GM18502 (cell line): ENCODE results near the gene TMPRSS15.
"Not testable (repeated sequence)": the region's sequence is repeated elsewhere in the genome, so short reads cannot be mapped to it uniquely, and the experiment has no call there.

Experiments
- ATAC-seq: cut with Tn5 transposase; IDR thresholded peaks from one replicate; pipeline ENCODE4 v1.9.1; 2021; ENCODE audit warnings: mild to moderate bottlenecking; ENCODE audit not compliant: unreplicated experiment, poor library complexity

Gene TMPRSS15

GRCh38 chr21:18403735-18404450 is at the start of gene TMPRSS15:
TMPRSS15 (minus strand) TSS chr21:18403785; CDS start chr21:18403622, 163 bp downstream.
- ATAC-seq: no peak

GRCh38 chr21:18451670-18452069 is 48.1 kb upstream of the TMPRSS15 start:
- ATAC-seq: no peak

- ATAC-seq: no peak
These were observed 46.3 kb upstream of the TMPRSS15 start for GRCh38 chr21:18449605-18450550.

- ATAC-seq: no peak
These were observed 40.1 kb upstream of the TMPRSS15 start for GRCh38 chr21:18443701-18444100.

- no peak for ATAC-seq
These were observed 39.5 kb upstream of the TMPRSS15 start for GRCh38 chr21:18443085-18443484.

- no peak for ATAC-seq
These were observed 26.8 kb upstream of the TMPRSS15 start for GRCh38 chr21:18430341-18430740.

- ATAC-seq: no peak
These were observed 20.7 kb upstream of the TMPRSS15 start for GRCh38 chr21:18424276-18424675.

- ATAC-seq: no peak
These were observed 13.7 kb upstream of the TMPRSS15 start for GRCh38 chr21:18417141-18417790.

GRCh38 chr21:18411565-18411964 is 8.0 kb upstream of the TMPRSS15 start:
- no peak for ATAC-seq

GRCh38 chr21:18409579-18409978 is 6.0 kb upstream of the TMPRSS15 start:
- no peak for ATAC-seq

- no peak for ATAC-seq
These were observed 4.7 kb downstream of the TMPRSS15 start for GRCh38 chr21:18398843-18399242.

- no peak for ATAC-seq
These were observed 15.6 kb downstream of the TMPRSS15 start for GRCh38 chr21:18387994-18388393.

GRCh38 chr21:18384771-18385170 is 18.8 kb downstream of the TMPRSS15 start:
- ATAC-seq: no peak

- not testable (repeated sequence) for ATAC-seq
These were observed 20.5 kb downstream of the TMPRSS15 start for GRCh38 chr21:18382934-18383619.

- ATAC-seq: no peak
These were observed 21.4 kb downstream of the TMPRSS15 start for GRCh38 chr21:18382141-18382540.

GRCh38 chr21:18373606-18374005 is 30.0 kb downstream of the TMPRSS15 start:
- ATAC-seq: no peak

GRCh38 chr21:18370301-18370700 is 33.3 kb downstream of the TMPRSS15 start:
- ATAC-seq: no peak

- no peak for ATAC-seq
These were observed 34.5 kb downstream of the TMPRSS15 start for GRCh38 chr21:18369115-18369514.

GRCh38 chr21:18368205-18368604 is 35.4 kb downstream of the TMPRSS15 start:
- no peak for ATAC-seq

- ATAC-seq: no peak
These were observed 46.8 kb downstream of the TMPRSS15 start for GRCh38 chr21:18356801-18357200.
